HG03045 (cell line): ENCODE measurements around the gene FCHSD2.

ENCODE experiments used
- ATAC-seq: cut with Tn5 transposase; IDR thresholded peaks from one replicate; pipeline ENCODE4 v1.9.1; 2021; ENCODE audit warnings: mild to moderate bottlenecking, moderate library complexity; ENCODE audit not compliant: unreplicated experiment

The FCHSD2 gene

GRCh38 chr11:73142128-73142377, at the start of gene FCHSD2:
Gene FCHSD2 (minus strand): TSS chr11:73142318. CDS start chr11:73141877, 441 bp downstream.
- no peak for ATAC-seq

GRCh38 chr11:73191151-73191550, 49.0 kb upstream of the FCHSD2 start:
- no peak for ATAC-seq

GRCh38 chr11:73190557-73190885, 48.4 kb upstream of the FCHSD2 start:
- no peak for ATAC-seq

GRCh38 chr11:73189723-73190556, 47.8 kb upstream of the FCHSD2 start:
- no peak for ATAC-seq

GRCh38 chr11:73189315-73189714, 47.2 kb upstream of the FCHSD2 start:
- no peak for ATAC-seq

GRCh38 chr11:73188301-73188700, 46.2 kb upstream of the FCHSD2 start:
- no peak for ATAC-seq

GRCh38 chr11:73187854-73188253, 45.7 kb upstream of the FCHSD2 start:
- no peak for ATAC-seq

- ATAC-seq = no peak
These were observed 44.8 kb upstream of the FCHSD2 start for GRCh38 chr11:73186886-73187285.

GRCh38 chr11:73186294-73186850, 44.3 kb upstream of the FCHSD2 start:
- no peak for ATAC-seq

GRCh38 chr11:73185680-73186293, 43.7 kb upstream of the FCHSD2 start:
- ATAC-seq = no peak

GRCh38 chr11:73184953-73185671, 43.0 kb upstream of the FCHSD2 start:
- ATAC-seq = peak; percentile 54

GRCh38 chr11:73182824-73183321, 40.8 kb upstream of the FCHSD2 start:
- ATAC-seq = no peak

- ATAC-seq = no peak
These were observed 36.6 kb upstream of the FCHSD2 start for GRCh38 chr11:73178681-73179080.

GRCh38 chr11:73177778-73178539, 35.8 kb upstream of the FCHSD2 start:
- peak; percentile 59 for ATAC-seq

- no peak for ATAC-seq
These were observed 35.3 kb upstream of the FCHSD2 start for GRCh38 chr11:73177380-73177777.

GRCh38 chr11:73176874-73177155, 34.7 kb upstream of the FCHSD2 start:
- ATAC-seq = no peak

- no peak for ATAC-seq
These were observed 34.2 kb upstream of the FCHSD2 start for GRCh38 chr11:73176145-73176873.

GRCh38 chr11:73175551-73176144, 33.5 kb upstream of the FCHSD2 start:
- ATAC-seq = no peak

GRCh38 chr11:73174495-73174791, 32.3 kb upstream of the FCHSD2 start:
- no peak for ATAC-seq

GRCh38 chr11:73173755-73174494, 31.8 kb upstream of the FCHSD2 start:
- no peak for ATAC-seq
